ENCODE results near the gene NXN.
"Not testable (repeated sequence)": the region's sequence is repeated elsewhere in the genome, so short reads cannot be mapped to it uniquely, and the experiment has no call there.

Gene NXN

DNA sequence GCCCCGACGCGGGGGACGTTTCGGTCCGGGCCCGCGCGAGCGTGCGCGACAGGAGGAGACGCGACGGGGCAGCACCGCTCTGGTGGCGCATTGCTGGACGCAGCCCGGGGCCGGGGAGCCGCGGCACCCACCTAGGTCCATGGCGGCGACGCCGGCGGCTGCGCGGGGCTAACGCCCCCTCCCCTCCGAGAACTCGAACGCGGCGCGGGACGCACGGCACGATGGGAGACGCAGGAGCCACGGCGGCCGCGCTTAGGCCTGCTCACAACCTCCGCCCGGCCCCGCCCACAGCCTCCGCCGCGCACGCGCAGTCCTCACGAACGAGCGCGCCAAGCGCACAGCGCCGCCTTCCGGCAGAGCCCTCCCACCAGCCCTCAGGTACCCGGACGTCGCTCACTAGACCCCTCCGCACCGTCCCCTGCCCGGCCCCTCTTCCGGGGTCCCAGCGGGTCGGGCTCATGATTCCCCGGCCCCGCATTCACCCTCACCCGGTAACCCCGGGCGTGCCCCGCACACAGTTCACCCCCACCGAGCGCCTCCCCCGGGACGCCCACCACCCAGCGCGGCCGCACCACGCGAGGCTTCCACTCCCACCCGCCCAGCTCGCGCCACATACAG, 227.5 kb downstream of the NXN start, which contains the start of gene GEMIN4:
TSS of gene GEMIN4 (minus strand) at position 263 of the 618 bp plus-strand sequence. CDS start at position 141, 122 bp downstream.
- peak; percentile 69 for DNase-seq

GRCh38 chr17:751269-752001, 228.1 kb downstream of the NXN start:
- no peak for DNase-seq

GRCh38 chr17:750431-751037, 229.0 kb downstream of the NXN start:
- DNase-seq, result no peak

- not testable (repeated sequence) for DNase-seq
These were observed 230.2 kb downstream of the NXN start for GRCh38 chr17:749359-749758.
